HG03103 (cell line): ENCODE results near the gene FRMD5.

Experiments used
- ATAC-seq: cut with Tn5 transposase; IDR thresholded peaks from one replicate; pipeline ENCODE4 v1.9.1; 2021; ENCODE audit warnings: low read depth; ENCODE audit not compliant: unreplicated experiment

The FRMD5 gene

DNA sequence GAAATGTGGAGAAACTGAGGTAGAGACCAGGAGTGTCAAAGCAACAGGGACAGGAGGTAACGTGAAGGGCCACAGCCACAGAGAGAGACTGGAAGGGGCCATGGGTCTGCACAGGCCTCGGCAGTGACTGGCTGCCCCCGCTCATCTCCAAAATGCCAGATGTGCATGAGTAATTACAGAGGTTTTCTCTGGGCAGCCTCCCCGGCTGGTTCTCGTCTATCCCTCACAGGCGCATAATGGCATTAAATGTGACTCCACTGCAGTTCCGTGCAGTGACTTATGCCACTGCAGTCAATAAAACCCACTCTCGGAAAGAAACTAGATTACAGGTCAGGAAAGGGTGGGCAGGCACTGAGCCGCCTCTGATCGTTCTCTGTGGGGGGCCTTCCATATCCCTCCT lies 293.6 kb downstream of the FRMD5 start:
- ATAC-seq = no peak

DNA sequence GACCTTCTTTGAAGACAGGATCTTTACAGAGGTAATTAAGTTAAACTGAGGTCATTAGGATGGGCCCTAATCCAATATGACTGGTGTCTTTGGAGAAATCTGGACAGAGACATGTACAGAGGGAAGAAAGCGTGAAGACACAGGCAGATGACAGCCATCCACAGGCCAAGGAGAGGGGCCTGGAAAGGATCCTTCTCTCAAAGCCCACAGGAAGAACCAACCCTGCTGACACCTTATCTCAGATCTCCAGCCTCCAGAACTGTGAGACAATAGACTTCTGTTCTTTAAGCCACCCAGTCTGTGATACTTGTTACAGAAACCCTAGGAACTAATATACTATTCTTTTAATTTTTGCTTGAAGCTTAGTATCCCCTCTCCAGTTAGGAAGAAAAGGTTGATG lies 294.1 kb downstream of the FRMD5 start:
- no peak for ATAC-seq

DNA sequence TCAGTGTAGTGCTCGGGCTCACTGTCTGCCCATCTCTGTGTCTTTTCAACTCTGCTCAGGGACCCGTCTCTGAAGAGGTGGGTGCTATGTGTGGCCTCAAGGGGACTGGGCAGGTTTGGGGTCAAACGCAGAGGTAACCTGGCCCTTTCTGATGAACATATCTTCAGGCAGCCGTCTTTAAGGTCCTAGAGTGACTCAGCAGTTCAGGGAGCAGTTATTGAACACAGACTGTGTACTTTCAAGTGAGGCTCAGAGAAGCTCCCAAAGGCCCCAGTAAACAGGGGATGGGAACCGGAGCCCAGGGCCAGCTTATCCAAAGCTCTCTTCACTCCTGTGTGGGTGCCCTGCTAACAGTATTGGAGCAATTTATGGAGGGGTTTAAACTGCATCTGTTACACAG lies 295.1 kb downstream of the FRMD5 start:
- no peak for ATAC-seq

DNA sequence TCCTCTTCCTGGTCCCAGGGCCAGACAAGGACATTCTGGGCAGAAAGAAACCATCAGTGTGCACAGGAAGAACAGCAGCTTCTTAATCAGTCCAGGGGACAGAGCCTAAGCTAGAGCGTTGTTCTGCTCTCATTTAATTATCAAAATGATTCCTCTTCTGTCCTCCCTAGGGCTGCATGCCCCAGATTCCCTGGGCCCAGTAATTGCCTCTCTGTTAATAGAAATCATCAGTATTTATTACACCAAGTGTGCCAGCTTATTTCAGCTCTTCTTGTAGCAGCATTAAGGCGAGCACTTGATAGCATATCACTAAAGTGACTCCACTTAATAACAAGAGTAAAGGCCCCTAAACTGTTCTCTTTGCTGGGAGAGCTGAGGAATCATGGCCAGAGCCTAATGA lies 296.2 kb downstream of the FRMD5 start:
- no peak for ATAC-seq

DNA sequence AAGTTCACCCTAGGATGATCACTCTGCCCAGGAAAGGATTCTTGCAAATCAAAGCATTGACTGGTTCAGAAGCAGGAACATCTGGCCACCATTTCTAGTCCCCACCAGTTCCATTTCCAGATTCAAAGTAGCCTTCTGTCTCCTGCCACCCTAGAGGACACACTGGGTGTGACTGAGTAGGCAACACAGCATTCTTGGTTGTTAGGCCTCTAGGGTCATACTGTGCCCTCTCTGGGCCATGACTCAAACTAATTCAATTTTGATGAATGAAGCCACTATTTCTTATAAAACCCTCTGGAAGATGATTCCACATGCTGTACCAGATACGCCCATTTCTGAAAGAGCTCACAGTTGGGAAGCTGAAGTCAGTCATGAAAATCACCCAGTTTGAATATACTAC lies 298.5 kb downstream of the FRMD5 start:
- ATAC-seq = no peak

DNA sequence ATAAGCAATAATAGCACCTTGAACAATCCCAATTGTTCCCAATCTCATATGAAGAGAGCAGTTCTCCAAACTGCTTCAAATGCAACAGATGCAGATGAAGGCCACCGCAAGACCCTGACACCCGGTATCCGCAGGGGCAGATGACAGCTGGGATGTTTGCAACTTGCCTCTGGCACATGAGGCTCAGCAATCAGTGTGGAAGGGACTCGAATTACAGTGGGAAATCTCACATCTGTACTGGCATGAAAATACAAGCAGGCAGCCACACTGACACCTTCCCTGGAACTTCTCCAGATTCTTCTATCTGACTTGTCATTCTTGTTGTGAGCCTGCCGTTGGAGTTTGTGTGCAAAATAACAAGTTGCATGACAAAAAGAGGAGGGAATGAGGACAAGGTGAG lies 299.5 kb downstream of the FRMD5 start:
- no peak for ATAC-seq

DNA sequence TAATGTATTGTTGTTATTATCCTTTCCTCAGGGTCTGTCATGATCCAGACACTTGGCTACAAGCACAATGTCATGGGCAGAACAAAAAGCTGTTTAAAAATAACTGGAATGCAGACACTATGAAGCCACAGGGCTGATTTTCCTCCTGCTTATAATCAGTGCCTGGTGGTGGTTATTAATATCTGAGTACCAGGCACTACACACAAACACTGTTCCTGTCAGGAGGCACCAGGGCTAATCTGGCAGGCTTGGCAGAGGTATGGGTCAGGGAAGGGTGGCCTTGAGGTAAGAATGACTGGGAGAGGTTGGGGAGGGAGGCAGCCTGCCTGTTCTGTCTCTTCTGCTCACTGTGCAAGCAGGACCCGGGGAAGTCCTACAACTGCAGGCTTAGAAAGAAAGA lies 301.1 kb downstream of the FRMD5 start:
- ATAC-seq = no peak

DNA sequence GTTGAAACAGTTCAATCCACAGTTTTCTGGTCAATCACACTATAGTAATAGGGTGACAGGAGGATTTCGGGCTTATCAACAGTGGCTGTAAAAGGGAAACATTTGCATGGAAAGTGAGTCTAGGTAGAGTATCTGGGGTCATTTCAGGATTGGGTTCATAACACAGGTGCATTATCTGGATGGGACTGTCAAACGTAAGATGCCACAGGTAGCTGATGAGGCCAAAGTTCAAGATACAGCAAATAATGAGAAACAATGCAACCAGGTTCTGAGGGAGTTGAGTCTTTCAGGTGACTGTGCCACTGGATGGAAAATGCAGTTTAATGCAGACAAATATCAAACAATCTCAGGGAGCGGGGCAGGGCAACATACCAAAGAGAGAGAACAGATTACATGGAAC lies 306.0 kb downstream of the FRMD5 start:
- ATAC-seq = no peak

DNA sequence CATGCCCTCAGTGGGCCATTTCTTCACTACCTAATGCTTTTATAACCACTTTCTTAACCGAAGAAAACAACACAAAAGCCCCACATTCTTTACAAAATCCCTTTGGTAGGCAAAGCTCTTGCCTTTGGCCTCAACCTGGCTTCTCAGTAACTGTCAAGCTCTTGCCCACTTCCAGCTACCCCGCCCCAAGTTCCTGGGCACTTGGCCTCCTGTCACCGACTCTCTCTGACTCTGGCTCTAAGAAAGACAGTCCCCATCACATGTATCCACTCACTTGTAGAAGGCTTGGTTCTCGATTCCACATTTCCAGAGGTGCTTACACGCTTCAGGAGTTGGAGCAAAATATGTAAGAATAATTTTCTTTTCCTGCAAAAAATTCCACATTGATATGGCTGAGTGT lies 307.2 kb downstream of the FRMD5 start:
- no peak for ATAC-seq

DNA sequence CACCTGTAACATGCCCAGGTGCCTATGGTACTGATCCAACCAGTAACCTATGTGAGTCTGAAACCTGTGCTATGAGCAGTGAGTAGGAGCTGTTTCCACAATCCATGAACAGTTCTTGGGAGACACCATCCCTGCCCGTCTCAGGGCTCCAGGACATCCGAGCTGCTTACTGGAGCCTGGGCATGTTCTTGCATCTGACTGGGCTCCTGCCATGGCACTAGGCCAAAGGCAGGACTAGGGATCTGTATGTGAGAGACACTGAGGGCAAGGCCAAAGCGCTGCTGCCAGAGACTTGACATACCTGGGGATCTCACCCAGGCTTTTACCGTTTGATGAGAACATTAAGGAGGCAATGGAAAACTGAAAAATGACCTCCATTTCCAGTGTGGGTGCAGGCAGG lies 308.5 kb downstream of the FRMD5 start:
- no peak for ATAC-seq

DNA sequence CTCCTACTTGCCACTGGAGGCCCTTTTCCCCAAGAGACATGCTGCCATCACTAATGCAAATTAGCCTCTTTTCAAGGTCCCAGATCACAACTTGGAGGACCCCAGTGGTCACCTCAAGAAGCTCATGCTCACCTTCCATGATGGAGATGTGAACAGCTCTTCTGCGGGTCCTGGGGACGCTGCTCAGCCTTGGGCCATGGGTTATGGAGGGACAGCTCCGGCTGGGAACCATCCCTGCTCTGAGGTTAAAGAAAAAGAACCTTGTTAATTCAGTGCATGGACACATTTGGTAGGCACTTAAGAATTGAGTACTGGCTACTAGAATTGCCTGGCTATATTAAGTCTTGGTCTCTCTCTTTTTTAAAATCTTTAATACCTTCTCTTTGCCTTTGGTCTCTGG lies 311.5 kb downstream of the FRMD5 start:
- ATAC-seq = no peak

DNA sequence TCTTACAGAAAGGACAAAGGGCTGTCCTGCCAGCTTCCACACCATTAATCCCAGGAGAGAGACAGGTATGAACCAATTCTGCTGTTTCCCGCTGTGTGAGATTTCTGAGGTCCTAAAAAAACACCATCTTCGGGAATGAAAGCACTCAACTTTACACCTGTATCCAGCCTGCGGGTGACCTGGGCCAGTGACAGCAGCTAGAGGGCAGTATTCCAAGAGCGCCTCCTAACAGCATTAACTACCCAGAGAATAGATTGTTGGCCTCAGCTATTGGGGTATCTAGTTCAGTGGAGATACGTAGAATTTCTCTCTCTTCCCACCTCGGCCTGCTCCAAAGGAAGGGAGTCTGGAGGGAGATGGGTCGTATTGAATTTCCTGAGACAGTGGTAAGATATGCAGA lies 313.1 kb downstream of the FRMD5 start:
- no peak for ATAC-seq

DNA sequence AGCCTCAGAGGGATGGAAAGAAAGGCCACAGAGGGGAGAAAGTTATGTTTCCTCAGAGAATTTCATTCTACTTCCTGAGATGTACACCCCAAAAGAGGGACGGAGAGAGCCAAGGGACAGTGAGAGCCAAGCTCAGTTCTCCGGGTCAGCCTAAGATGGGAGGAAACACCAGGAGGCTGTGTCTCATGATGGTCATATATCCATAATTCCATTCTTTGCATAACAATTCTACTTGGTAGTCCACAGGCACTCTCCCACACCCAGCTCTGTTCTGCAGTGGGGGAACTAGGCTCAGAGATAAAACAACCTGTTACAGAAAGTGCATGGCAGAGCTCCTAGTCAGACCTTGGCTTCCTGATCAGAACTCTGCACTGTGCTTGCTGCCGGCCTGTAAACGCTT lies 313.8 kb downstream of the FRMD5 start:
- no peak for ATAC-seq

DNA sequence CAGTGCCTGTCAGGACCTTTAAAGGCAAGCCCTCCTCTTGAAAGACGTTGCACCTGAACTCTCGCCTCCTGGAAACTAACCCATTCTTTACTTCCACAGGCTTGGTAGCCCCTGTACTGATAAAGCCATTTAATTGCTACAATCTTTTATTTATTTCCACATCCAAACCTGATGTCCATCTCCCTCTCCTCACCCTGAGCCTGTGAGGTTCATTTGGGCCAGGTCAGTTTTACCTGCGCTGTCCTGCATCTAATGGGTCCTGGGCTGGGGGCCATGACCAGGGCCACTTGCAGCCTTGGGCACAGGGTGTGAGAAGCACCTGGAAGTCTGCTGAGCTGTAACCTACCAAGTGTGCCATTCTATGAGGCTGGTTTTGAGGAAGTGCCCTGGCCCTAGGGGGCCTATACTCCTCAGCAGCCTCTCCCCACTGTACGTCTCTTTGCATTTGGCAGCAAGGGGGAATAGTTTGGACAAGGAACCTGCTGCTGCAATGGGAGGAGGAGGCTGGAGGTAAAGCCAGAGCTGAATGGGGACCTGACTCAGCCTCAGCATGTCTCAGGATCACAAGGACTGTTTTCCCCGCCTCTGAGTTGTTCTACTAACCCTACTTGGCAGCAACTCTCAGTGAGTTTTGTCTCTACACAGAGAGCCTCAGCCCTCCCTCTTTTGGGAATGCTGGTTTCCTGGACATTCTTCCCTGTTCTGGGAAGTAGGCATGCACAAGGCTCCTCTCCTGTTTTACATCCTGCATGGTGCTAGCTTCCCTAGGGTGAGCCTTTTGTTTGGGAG lies 314.5 kb downstream of the FRMD5 start:
- no peak for ATAC-seq

DNA sequence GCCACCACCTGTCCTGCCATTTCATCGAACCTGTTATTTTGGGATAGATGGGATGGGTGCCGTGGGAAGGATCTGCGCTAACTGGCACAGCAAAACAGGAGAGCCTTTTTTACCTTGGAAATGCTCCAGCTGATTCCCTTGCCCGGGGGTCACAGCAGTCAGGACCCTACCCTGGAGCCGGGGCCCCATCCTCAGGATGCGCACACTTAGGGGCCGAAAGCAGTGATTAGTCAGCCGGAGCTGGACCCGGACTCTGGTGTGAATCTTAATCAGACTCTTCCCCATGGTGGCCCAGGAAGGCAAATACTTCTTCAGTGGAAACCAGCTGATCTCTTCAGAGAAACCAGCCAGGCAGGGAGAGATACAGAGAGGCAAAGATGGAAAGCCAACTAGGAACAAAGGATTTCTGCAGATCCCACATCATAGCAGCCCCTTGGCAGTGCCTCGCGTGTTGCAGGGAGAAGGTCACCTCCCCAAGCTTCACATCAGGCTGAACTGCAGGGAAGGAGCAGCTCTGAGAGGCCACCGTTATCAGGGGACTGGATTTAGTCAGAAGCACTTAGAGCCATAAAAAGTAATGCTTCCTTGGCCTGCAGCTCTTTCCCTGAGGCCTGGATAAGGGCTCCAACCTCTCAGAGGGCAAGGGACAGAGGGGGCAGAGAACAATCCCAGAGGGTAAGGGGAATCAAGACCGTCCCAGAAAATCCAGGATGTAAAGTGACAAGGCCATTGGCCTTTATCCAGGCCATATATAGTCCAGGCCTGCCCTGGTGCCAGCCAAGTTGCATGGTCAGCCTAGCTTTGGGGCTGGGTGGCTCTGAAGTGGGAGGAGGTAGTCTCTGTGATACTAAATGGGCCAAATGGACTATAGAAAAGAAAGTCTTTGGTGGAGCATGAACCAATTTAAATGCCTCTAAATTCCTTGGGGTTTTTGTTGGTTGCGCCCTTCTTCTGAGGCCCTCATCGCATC lies 315.4 kb downstream of the FRMD5 start:
- no peak for ATAC-seq

DNA sequence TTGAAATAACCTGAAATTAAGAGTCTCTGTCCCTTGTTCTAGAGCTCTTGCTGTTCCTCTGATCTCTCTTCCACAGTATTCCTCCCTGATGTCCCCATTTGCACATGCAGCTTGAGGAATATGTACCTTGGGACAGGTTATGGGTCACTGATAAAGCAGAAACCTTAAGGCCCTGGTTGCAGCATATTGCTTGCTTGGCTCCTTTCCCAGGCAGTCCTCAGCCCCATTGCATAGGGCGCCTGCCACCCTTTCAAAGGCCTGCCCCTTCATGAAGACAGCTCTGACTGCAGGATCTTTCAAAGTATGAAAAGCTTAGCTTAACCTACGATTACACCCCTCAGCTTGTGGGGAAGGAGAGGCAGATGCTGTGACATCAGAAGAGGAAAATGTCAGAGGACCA lies 316.6 kb downstream of the FRMD5 start:
- ATAC-seq = no peak

DNA sequence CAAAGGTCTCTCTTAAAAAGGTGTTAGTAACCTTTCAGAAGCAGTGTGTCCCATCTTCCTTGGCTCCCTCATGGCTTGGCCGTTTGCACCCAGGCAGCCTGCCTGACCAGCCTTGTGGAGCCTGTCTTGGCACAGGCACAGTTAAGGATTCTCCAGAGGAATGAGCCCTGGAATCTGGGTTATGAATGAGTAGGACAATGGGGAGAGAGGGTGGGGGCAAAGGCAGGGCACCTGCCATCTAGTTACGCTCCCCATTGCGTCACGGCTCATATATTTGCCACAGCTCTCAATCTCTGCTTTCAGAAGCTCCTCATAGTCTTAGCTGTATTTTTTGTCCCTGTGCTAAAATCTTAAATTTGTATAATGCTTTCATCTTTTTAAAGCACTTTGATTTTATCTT lies 317.7 kb downstream of the FRMD5 start:
- no peak for ATAC-seq

DNA sequence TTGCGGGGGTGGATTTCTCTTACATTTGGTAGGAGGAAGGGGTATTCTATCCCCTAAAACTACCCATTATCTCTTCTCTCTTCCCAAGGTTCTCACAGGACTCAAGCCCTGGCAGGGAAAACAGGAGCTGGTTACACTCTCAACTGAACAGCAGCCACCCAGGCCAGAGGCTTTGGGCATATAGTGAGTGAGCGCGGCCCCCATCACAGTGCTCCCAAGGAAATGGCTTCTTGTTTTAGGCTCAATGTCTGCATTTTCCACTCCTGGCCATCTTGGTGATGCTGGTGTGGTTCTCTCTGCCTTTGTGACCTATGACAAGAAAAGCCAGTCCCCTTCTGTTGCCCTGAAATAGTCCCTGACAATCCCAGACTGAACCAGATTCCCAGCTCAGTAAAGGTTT lies 318.2 kb downstream of the FRMD5 start:
- no peak for ATAC-seq

DNA sequence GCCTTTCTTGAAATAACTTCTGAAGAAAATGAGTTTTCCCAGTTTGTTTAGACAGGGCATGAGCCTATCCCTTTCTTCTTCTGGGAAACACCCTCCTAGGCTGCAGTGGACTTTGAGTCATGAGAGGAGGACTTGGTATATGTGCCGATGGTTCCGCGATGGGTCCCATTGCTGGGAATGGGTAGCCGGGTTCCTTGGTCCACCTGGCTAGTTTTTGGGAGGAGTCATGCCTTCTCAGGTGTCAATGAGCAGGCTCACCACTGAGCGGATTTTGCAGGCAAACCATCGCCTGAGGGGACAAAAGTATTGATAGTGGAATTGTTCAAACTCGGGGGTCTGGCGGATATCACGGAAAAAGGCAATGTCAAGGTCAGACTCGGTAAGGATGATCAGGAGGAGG lies 321.4 kb downstream of the FRMD5 start:
- ATAC-seq = no peak

DNA sequence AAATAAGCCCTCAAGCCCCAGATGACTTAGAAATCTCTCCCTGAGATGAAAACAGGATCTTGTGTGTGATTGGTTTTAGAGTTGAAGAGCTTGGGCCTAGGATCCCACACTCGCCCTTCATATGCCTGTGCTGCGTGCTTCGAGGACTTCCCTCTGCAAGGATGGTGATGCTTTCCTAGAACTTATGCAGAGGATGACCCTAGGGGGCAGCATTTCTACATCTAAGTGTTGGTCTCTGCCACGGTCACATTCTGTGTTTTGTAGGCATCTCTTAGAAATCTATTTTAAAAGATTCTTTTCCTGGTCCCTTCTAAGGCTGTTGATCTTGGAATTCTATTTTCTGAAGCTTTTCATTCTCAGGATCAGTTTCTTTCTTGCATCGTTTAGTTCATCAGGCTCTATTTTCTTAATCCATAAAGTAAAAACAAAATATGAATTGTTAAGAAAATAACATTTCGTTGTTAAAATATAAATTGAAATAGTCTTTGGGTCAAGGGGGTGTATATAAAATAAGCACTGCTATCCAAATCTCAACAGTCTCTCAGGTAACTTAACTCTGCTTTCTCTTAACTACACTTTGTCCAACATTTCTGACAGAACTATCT lies 322.6 kb downstream of the FRMD5 start:
- no peak for ATAC-seq

DNA sequence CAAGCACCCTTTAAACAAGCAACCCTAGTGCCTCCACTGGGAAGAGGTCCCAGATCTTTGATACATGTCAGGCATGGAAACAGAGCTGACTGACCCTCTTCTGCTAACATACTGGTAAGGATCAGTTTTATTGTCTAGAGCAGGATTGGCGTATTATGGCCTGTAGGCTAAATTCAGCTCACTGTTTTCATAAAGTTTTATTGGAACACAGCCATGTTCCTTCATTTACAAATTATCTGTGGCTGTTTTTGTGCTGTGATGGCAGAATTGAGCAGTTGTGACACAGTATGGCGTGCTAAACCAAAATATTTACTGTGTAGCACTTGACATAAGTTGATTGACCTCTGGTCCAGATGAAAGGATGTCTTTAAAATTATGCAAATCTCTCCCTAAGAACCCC lies 323.2 kb downstream of the FRMD5 start:
- no peak for ATAC-seq
